NCI-H146 treated with DMSO at 0.1 percent for 48 hours (cell line): ENCODE data around the gene CD82.
"Not testable (repeated sequence)": the region's sequence is repeated elsewhere in the genome, so short reads cannot be mapped to it uniquely, and the experiment has no call there.

Experiments
- DNase-seq: peaks from one replicate; lab custom pipeline; 2025; ENCODE audit not compliant: unreplicated experiment; lab: John Stamatoyannopoulos, UW

Gene CD82

DNA sequence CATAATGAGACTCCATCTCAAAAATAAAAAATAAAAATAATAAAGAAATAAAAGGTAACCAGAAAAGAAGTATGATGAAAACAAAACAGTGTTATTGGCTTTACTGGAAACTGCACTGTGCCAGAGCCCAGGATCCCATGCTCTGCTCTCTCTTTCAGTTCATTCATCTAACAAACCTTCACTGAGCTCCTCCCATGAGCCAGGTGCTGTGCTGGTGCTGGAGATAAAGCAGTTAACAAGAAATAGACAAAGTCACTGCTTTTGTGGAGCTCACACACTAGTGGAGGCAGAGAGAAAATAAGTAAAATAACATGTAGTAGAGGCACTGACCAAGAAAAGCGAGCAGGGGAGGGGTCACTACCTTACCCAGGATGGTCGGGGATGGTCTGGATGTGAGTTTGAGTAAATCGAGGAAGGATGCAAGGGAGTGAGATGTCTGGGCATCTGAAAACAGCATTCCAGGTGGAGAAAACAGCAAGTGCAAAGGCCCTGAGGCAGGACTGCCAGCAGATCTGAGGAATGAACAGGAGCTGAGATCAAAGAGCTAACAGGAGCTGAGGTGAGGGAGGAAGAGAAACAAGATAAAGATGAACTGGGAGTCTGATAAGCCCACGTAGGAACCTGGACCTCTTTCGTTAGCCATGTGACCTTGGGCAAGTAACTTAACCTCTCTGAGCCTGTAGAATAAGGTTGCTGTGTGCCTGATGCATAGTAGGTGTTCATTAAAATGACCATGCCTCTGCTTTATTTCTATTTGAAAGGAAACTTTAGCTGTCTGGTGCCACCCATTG, 31.3 kb upstream of the CD82 start:
- DNase-seq: no peak

DNA sequence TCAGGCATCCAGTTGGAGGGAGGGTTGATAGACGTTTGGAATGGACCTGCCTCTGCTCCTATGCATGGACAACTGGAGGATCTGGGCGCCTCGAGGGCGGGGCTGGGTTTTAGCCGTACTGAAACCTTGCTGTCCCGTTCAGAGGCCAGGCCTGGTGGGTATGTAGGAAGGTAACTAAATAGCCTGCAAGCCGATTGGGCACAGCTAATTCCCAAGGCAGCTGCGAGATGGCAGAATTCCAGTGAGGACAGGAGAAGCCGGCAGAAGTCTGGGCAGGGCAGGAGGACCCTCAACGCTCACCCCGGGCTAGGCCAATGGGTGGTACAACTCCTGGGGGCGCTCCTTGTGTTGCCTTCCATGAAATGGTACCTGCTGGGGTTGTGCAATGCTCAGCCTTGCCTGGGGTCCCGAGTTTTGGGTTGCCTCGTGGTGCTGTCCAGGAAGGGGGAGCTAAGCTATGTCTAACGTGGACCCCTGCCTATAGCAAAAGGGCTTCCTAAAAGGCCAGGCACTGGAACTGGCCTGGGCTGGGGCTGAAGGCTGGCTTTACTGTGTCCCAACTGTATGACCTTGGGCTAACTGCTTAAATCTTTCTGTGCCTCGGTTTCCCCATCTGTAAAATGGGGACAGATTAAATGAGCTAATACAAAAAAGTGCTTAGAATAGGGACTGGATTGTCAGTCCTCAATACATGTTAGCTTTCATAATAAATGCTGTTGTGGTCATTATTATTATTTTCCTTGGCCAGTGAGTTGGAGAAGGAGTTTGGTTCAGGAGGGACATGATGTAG, 30.1 kb upstream of the CD82 start:
- no peak for DNase-seq

DNA sequence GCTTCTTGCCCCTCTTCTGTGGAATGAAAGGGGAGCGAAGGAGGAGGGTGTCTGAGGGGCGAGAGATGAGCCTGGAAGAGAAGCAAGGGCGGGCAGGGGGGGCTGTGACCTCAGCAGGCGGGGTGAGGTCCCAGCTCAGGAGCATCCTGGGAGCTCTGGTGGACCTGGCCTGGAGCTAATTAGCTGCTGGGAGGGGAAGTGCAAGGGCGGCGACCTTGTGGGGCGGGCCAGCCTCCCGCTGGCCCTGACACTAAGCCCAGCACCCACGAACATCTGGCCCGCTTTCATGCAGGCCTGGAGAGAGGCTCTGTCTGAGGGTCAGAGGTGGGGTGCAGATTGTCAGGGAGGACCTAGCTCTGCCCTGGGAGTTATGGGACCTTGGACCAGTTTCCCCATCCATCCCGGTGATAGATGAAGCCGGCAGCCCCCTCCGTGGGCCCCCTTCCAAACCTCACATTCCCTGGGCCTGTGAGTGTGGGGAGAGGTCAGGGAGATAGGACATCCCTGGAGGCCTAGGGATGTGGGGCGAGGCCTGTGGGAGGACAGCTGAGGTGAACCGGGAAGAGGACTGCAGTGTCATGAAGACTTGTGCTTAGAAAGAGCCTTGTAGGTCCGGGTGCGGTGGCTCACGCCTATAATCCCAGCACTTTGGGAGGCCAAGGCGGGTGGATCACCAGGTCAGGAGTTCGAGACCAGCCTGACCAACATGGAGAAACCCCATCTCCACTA, 28.5 kb upstream of the CD82 start:
- no peak for DNase-seq

DNA sequence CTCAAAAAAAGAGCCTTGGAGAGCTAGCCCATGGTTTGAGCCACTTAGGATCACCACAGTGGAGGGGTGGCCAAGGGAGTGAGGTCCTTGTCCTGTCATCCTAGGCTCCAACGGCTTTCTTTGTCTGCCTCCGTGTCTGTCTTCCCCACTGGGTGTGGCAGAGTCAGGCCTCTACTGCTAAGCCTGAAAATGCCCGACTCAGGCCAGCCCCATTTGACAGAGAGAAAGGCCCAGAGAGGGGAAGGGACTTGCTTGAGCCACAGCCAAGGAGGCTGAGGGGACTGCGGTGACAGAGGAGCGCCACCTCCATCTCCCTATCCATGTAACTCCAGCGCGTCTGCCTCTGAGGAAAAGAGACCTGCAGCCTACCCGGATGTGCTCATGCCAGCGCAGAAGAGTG, 27.8 kb upstream of the CD82 start:
- DNase-seq: no peak

DNA sequence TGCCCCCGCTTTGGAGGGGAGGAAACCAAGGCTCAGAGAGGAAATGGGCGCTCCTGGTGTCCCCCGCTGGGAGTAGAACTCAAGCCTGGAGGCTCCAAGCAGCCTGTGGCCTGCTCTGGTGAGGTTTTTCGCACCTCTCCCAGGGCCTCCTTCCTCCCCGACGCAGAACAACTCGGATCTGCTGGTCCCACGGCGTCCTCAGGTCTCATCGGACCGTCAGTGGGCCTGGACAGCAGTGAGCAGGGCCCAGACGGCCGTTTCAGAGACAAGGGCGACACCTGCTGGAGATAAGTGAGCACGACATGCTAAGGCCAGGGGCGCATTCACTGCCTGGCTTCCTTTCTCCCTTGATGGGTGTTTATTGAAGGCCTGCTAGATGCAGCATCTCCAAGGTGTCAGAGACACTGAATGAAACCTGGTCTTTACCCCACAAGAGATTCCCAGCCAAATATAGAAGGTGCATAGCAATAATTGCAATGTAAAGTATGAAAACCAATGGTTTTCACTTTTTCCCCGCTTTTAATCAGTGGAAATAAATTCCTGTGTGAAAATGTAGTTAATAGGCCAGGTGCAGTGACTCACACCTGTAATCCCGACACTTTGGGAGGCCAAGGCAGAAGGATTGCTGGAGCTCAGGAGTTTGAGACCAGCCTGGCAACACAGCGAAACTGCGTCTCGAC, 26.9 kb upstream of the CD82 start:
- DNase-seq: peak; percentile 45

DNA sequence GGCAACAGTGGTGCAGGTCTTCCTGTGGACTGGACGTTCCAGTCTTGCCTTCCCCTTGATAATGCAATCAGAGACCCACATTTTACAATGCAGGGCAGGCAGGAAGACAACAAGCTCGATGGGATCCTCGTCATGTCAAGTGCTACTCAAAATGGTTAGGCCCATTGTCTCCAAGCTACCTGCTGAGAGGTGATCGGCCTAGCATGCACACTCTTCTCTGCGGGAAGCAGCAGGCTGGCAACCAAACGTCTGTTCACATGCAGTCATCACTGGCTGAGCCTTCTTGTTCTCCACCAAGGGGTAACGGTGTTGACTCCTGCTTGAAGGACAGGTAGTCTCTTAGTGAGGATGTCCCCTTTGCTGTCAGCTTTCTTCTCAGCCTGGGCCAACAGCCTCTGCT, 25.5 kb upstream of the CD82 start:
- DNase-seq: peak; percentile 64

DNA sequence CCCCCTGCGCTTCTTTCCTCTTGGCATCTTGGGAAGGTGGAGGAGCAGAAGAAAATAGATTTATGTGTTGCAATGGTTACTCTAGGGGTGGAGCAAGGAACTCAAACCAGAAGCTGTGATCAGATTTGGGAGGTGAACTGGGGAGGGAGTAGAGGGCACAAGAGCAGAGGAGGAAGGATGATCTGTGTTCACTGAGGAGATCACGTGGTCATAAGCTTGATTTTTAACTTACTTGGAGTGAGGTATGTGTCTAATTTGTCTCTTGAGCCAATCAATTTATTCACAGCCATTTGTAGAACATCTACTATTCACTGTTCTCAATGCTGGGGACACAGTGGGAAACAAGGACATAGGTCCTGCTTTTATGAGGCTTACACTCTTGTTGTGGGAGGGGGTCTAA, 24.8 kb upstream of the CD82 start:
- DNase-seq: no peak

DNA sequence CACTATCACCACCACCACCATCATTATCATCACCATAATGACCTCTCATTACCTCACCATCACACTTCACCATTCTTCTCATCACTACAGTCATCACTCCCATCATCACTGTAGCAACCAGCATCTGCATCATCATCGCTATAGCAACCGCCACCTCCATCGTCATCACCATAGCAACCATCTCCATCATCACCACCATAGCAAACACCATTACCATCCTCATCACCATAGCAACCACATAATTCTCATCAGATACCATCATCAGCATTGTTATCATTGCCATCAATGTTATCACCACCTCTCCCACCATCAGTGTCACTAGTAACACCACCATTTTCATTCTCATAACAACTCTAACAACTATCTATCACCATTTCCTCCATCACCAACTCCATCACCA, 23.1 kb upstream of the CD82 start:
- no peak for DNase-seq

DNA sequence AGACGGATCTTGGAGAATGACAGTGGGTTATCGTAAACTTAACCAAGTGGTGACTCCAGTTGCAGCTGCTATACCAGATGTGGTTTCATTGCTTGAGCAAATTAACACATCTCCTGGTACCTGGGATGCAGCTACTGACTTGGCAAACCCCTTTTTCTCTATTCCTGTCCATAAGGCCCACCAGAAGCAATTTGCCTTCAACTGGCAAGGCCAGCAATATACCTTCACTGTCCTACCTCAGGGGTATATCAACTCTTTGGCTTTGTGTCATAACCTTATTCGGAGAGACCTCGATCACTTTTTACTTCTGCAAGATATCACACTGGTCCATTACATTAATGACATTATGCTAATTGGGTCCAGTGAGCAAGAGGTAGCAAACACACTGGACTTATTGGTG, 18.5 kb upstream of the CD82 start:
- DNase-seq: not testable (repeated sequence)

DNA sequence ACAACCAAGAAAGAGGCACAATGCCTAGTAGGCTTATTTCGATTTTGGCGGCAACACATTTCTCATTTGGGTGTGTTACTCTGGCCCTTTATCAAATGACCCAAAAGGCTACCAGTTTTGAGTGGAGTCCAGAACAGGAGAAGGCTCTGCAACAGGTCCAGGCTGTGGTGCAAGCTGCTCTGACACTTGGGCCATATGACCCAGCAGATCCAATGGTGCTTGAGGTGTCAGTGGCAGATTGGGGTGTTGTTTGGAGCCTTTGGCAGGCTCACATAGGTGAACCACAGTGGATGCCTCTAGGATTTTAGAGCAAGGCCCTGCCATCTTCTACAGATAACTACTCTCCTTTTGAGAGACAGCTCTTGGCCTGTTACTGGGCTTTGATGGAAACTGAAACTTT, 17.9 kb upstream of the CD82 start:
- DNase-seq: not testable (repeated sequence)

DNA sequence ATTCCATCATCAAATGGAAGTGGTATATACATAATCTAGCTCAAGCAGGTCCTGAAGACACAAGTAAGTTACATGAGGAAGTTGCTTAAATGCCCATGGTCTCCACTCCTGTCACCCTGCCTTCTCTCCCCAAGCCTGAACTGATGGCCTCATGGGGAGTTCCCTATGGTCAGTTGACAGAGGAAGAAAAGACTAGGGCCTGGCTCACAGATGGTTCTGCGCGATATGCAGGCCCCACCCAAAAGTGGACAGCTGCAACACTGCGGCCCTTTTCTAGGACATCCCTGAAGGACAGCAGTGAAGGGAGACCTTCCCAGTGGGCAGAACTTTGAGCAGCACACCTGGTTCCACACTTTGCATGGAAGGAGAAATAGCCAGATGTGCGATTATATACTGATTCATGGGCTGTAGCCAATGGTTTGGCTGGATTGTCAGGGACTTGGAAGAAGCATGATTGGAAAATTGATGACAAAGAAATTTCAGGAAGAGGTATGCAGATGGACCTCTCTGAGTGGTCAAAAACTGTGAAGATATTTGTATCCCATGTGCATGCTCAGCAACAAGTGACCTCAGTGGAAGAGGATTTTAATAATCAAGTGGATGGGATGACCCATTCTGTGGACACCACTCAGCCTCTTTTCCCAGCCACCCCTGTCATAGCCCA, 17.3 kb upstream of the CD82 start:
- no peak for DNase-seq

DNA sequence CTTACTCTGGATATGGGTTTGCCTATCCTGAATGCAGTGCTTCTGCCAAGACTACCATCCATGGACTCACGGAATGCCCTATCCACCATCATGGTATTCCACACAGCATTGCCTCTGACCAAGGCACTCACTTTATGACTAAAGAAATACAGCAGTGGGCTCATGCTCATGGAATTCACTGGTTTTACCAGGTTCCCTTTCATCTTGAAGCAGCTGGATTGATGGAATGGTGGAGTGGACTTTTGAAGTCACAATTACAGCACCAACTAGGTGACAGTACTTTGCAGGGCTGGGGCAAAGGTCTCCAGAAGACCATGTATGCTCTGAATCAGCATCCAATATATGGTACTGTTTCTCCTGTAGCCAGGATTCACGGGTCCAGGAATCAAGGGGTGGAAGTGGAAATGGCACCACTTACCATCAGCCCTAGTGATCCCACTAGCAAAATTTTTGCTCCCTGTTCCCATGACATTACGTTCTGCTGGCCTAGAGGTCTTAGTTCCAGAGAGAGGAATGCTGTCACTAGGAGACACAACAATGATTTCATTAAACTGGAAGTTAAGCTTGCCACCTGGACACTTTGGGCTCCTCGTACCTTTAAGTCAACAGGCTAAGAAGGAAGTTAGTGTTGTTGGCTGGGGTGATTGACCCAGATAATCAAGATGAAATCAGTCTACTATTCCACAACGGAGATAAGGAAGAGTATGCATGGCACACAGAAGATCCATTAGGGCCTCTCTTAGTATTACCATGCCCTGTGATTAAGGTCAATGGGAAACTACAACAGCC, 16.3 kb upstream of the CD82 start:
- not testable (repeated sequence) for DNase-seq

DNA sequence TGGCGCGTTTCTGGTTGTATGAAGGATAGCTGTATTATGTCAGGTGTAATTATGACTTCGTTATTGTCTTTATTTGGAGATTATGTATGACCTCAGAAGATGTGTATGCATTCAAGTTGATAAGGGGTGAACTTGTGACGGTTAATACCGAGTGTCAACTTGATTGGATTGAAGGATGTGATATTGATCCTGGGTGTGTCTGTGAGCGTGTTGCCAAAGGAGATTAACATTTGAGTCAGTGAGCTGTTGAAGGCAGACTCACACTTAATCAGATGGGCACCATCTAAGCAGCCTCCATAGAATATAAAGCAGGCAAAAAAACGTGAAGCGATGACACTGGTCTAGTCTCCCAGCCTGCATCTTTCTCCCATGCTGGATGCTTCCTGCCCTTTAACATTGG, 15.3 kb upstream of the CD82 start:
- no peak for DNase-seq

DNA sequence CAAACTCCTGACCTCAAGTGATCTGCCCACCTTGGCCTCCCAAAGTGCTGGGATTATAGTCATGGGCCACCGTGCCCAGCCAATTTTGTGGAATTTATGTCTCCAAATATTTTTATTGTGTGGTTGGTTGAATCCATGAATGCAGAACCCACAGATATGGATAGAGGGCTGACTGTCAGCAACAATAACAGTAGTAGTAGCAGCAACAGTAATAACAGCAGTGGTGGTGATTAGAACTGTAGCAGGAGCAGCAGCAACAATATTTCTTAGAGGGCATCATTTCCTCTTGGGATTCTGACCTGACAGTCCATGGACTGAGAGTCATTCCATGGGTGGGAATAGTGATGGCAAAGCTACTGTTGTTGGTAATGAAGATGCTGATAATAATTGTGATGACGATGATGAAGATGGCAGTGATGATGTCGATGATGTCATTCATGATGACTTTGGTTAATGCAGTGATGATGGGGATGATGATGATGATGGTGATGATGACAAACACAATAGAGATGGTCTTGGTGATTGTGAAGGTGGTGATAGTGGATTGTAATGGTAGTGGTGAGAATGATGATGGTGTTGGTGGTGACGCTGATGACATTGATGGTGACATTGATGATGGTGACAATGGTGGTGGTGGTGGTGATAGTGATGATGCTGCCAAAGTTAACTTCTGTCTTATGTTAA, 13.9 kb upstream of the CD82 start:
- DNase-seq: no peak

DNA sequence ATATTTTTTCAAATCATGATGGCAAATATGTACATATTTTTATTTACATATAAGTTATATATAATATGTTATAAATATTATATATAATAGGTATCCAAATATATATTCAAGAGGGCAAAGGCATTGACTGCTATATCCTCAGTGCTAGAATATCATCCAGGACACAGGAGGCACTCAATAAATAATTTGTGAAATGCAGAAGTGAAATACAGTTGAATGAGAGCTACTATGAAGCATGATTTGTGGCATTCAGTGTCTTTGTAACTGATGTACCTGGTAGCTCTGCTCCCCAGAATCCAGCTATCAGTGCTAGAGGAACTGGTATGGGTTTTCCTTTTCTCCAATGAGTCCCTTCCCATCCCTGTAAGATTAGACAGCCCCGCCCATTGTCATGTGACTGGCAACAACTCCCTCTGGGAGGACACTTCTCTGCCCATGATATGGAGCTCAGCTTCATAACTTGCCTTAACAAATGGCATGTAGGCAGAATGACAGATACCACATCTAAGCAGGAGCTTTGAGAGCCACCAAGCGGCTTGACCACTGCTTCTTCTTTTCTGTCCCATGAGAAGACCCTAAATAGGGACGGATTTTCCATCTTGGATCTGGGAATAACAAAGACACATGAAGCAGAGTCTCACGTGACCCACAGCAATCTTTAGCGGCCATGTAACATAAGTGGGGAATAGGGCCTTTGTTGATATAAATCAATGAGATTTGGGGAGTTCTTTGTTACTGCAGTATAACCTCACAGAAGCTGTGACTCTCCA, 10.2 kb upstream of the CD82 start:
- DNase-seq: no peak

DNA sequence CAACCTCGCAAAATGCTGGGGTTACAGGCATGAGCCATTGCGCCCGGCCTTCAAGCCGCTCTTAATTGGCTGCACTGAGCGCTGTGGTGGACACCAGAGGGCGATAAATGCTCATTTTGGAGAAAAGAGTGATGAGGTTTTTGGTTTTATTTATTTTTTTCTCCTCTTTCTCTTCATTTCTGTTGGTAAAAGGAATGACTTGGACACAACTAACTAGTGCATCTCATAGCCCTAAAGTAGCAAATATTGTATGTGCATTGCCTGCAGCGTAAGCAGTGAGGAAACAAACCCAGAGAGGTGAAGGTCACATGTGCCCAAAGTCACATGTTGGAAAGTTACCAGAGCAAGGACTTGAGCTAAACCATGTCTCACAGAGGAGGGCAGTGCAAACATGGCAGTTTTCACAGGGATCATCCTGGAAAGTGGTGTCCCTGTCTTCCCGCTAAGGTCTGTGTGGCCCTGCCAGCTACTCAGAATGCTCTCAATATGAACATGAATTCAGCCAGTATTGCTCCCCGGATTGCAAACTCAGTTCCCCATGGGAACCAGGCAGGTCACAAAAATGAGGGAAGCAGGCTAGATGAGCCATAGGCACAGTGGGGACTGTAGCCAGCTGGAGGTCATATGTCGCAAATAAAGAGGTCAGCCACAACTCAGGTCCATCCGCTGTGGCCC, 8.6 kb upstream of the CD82 start:
- DNase-seq: no peak

DNA sequence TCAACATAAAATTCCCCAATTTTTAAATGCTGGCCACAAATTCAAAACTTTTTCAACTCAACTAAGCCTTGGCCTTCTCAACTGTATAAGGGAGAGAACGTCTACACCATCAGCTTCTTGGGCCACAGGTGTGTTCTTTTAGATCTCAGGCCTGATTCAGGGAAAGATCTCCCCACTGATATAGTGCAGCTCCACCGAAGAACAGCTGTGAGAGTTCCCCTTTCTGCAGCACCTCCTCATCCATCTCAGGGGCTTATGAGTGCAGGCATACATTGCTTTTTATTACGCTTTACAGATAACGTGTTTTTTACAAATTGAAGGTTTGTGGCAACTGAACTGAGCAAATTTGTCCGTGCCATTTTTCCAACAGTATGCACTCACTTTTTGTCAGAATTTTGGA, 8.0 kb upstream of the CD82 start:
- no peak for DNase-seq
